Astrocyte of the cerebellum (primary cell): ENCODE results near the gene FAM53B.

ENCODE experiments used
- DNase-seq: peaks from one replicate; pipeline ENCODE4 v3.0.0-alpha.2; 2011; ENCODE audit warnings: low read depth
- H3K4me3 ChIP-seq: 2 replicates; pipeline ENCODE4 v1.5.1; 2011; ENCODE audit warnings: mild to moderate bottlenecking, low read depth, low read length, moderate library complexity
- in situ Hi-C: cut with HindIII; loops from 2 replicates; pipeline ENCODE4 v1.10.0; 2017; ENCODE audit warnings: low sequenced_read_pairs
- TF ChIP-seq, protein P1 (sequence below): IDR thresholded peaks from 2 replicates; pipeline ENCODE4 v1.5.1; 2012; ENCODE audit warnings: low read length, low read depth, moderate library complexity, mild to moderate bottlenecking; ENCODE audit errors: missing control alignments

The FAM53B gene

DNA sequence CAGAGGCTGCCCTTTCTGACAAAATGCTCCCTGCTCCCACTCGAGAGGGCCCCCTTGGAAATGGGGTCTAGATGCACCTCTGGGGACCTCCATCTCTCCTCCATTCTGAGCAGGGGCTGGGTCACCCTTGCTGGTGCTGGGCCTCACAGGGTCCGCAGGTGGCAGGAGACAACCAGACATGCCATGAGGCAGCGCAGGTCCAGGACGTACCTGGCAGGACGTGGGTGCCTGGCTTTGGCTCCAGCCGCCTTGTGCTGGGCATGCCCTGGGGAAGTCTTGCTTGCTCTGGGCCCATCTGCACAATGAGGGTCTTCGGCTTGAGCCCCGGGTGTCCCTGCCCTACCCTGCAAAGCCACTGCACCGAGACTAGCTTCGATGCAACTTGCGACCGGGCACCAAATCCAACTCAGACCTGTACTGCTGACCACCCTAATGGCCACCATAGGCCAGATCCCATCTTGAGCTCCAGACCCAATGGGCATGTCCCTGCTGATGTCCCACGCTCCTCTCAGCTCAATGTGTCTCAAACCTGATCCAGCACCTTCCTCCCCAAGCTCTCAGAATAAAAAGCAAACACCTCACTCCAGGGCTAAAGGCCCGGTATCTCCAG, 107.0 kb downstream of the FAM53B start:
- H3K4me3 ChIP-seq = no peak overlapping the region
- in situ Hi-C loops = no loop called here
- TF ChIP-seq, protein P1, sequence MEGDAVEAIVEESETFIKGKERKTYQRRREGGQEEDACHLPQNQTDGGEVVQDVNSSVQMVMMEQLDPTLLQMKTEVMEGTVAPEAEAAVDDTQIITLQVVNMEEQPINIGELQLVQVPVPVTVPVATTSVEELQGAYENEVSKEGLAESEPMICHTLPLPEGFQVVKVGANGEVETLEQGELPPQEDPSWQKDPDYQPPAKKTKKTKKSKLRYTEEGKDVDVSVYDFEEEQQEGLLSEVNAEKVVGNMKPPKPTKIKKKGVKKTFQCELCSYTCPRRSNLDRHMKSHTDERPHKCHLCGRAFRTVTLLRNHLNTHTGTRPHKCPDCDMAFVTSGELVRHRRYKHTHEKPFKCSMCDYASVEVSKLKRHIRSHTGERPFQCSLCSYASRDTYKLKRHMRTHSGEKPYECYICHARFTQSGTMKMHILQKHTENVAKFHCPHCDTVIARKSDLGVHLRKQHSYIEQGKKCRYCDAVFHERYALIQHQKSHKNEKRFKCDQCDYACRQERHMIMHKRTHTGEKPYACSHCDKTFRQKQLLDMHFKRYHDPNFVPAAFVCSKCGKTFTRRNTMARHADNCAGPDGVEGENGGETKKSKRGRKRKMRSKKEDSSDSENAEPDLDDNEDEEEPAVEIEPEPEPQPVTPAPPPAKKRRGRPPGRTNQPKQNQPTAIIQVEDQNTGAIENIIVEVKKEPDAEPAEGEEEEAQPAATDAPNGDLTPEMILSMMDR = no peak

DNA sequence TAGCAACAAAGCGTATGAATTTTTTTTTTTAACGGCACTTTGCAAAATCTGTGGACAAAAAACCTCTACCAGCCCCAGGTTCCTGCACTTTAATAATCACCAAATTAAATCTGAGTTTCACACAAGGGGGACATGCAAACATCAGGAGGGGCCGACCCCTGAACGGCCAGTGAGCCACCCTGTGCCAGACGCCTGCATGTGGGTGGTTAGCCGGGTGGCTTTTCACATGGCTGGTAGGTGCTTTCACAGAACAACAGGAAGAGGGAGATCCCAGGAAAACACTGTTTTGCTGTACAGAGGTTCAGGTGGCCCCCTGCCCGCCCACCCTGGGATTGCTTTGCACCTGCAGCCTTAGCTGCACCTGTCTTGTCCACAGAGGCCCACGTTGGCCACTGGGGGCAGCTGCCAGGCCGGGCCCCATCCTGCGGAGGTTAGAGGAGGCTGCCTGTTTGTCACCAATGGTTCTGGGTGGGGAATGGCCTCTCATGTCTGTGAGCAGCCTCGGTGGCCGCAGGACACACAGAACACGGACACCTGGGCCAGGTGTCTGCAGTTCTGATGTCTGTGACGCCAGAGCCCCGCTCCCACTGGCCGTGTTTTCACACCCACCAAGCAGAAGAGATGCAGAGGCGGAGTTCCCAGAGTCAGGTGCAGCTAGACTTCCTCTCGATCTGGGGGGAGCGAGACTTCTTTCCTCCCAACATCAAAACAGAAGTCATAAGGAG, 107.7 kb downstream of the FAM53B start:
- TF ChIP-seq, protein P1 = no peak
- no peak overlapping the region for H3K4me3 ChIP-seq
- in situ Hi-C loops = no loop called here
- DNase-seq = no peak

More for the DNA sequence above, 107.0 kb downstream of the FAM53B start:
- no peak for DNase-seq

GRCh38 chr10:124632566-124632965, 111.6 kb downstream of the FAM53B start:
- TF ChIP-seq, protein P1 = no peak
- in situ Hi-C loops = no loop called here
- no peak for DNase-seq
- H3K4me3 ChIP-seq = no peak overlapping the region

DNA sequence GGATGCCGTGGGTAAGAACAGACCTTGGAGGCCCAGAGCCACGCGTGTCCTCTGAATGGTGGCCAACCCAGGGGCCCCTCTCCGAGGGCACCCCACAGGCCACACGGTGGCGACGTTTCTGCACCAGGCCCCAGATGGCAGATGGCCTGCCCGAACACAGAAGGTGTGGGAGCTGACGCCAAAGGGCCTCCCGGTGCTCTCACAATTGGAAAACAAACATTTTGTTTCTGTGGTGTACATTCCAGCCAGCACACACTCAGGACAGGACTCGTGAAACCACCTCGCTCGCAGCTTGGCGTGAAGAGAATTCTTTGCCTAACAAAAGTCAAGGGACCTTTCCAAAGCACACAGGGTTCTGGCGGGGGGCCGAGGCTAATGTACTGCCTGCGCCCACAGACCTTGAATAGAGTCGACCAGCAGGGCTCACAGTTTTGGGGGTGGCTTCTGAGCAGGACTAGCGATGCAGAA, 112.1 kb downstream of the FAM53B start:
- in situ Hi-C loops = no loop called here
- no peak overlapping the region for H3K4me3 ChIP-seq
- DNase-seq = peak; percentile 90
- TF ChIP-seq, protein P1 = peak; percentile 69

- TF ChIP-seq, protein P1 = no peak
- DNase-seq = no peak
- in situ Hi-C loops = no loop called here
- no peak overlapping the region for H3K4me3 ChIP-seq
Measured at GRCh38 chr10:124630551-124630950, 113.6 kb downstream of the FAM53B start.

DNA sequence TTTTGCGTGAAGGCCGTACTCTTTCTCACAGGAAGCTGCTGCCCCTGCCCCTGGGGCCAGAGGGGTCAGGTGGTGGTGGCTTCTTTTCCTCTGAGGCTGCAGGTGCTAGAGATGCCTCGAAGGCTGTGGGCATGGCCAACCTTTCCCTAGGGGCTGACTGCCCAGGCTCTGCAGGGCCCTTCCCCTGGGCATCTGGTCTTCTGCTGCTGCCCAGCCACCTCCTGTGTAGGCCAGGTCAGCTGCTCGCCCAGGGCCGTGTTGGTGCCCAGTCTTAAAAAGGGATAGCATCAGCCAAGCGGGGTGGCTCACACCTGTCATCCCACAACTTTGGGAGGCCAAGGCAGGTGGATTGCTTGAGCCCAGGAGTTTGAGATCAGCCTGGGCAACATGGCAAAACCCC, 114.3 kb downstream of the FAM53B start:
- no peak for DNase-seq
- in situ Hi-C loops = no loop called here

More for the DNA sequence above, 114.3 kb downstream of the FAM53B start:
- H3K4me3 ChIP-seq = no peak overlapping the region
- TF ChIP-seq, protein P1 = no peak
